GM18909 (cell line): ENCODE data around the gene SLC44A5.
"Not testable (repeated sequence)": the region's sequence is repeated elsewhere in the genome, so short reads cannot be mapped to it uniquely, and the experiment has no call there.

Experiments used
- ATAC-seq: cut with Tn5 transposase; IDR thresholded peaks from one replicate; pipeline ENCODE4 v1.9.1; 2021; ENCODE audit warnings: mild to moderate bottlenecking; ENCODE audit not compliant: unreplicated experiment, poor library complexity

The SLC44A5 gene

GRCh38 chr1:75472089-75472970 lies 138.6 kb downstream of the SLC44A5 start:
- ATAC-seq, result no peak

GRCh38 chr1:75471252-75471651 lies 139.7 kb downstream of the SLC44A5 start:
- ATAC-seq, result no peak

- ATAC-seq, result no peak
Observed at GRCh38 chr1:75470448-75470847, 140.5 kb downstream of the SLC44A5 start.

GRCh38 chr1:75469586-75470173 lies 141.2 kb downstream of the SLC44A5 start:
- no peak for ATAC-seq

- ATAC-seq, result no peak
Observed at GRCh38 chr1:75461808-75462325, 149.0 kb downstream of the SLC44A5 start.

GRCh38 chr1:75449998-75450397 lies 160.9 kb downstream of the SLC44A5 start:
- no peak for ATAC-seq

- ATAC-seq, result no peak
Observed at GRCh38 chr1:75444220-75444619, 166.7 kb downstream of the SLC44A5 start.

GRCh38 chr1:75440274-75440673 lies 170.6 kb downstream of the SLC44A5 start:
- no peak for ATAC-seq

- no peak for ATAC-seq
Observed at GRCh38 chr1:75438355-75438754, 172.6 kb downstream of the SLC44A5 start.

GRCh38 chr1:75431843-75432242 lies 179.1 kb downstream of the SLC44A5 start:
- ATAC-seq, result no peak

GRCh38 chr1:75430526-75430925 lies 180.4 kb downstream of the SLC44A5 start:
- no peak for ATAC-seq

- ATAC-seq, result no peak
Observed at GRCh38 chr1:75426688-75427087, 184.2 kb downstream of the SLC44A5 start.

GRCh38 chr1:75425001-75425650 lies 185.8 kb downstream of the SLC44A5 start:
- no peak for ATAC-seq

GRCh38 chr1:75423616-75424015 lies 187.3 kb downstream of the SLC44A5 start:
- ATAC-seq, result no peak

GRCh38 chr1:75423136-75423535 lies 187.8 kb downstream of the SLC44A5 start:
- ATAC-seq, result no peak

- ATAC-seq, result no peak
Observed at GRCh38 chr1:75421371-75421770, 189.5 kb downstream of the SLC44A5 start.

GRCh38 chr1:75415187-75415586 lies 195.7 kb downstream of the SLC44A5 start:
- no peak for ATAC-seq

GRCh38 chr1:75412616-75413015 lies 198.3 kb downstream of the SLC44A5 start:
- ATAC-seq, result no peak

- not testable (repeated sequence) for ATAC-seq
Observed at GRCh38 chr1:75404681-75405080, 206.2 kb downstream of the SLC44A5 start.

GRCh38 chr1:75403147-75403646 lies 207.7 kb downstream of the SLC44A5 start:
- ATAC-seq, result not testable (repeated sequence)

GRCh38 chr1:75400716-75401115 lies 210.2 kb downstream of the SLC44A5 start:
- ATAC-seq, result no peak
